GM12801 (cell line): ENCODE measurements around the gene PTPN22.

Experiments
- TF ChIP-seq, protein P1 (sequence below): IDR thresholded peaks from one replicate; pipeline ENCODE4 v1.5.1; 2011; ENCODE audit warnings: control low read depth; ENCODE audit not compliant: insufficient read length; ENCODE audit errors: extremely low read depth

The PTPN22 gene

DNA sequence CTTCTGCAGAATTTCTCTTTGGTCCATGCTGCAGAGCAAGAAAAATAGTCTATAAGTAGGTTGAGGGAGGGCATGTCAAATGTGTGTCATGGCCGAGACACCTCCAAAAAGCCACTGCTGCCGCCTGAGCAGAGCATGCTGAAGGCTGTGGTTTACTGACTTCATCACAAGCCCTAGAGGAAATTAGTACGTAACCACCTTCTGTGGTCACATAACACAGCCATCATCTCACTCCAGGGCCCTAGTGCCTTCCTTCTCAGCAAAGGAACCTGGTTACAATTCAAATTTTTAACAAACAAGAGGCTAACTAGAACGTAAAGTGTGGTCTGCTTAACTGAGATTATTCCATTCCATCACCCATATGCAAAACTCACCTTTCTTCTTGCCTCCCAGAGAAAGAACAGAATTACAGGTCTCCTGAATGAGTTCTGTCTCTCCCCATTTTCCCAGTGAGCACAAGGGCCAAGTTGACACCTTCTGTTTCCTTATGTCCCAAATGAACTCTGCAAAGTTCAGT lies at the start of gene PTPN22:
PTPN22 (minus strand) TSS at position 116 of the 517 bp plus-strand sequence.
- TF ChIP-seq, protein P1, sequence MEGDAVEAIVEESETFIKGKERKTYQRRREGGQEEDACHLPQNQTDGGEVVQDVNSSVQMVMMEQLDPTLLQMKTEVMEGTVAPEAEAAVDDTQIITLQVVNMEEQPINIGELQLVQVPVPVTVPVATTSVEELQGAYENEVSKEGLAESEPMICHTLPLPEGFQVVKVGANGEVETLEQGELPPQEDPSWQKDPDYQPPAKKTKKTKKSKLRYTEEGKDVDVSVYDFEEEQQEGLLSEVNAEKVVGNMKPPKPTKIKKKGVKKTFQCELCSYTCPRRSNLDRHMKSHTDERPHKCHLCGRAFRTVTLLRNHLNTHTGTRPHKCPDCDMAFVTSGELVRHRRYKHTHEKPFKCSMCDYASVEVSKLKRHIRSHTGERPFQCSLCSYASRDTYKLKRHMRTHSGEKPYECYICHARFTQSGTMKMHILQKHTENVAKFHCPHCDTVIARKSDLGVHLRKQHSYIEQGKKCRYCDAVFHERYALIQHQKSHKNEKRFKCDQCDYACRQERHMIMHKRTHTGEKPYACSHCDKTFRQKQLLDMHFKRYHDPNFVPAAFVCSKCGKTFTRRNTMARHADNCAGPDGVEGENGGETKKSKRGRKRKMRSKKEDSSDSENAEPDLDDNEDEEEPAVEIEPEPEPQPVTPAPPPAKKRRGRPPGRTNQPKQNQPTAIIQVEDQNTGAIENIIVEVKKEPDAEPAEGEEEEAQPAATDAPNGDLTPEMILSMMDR = no peak

DNA sequence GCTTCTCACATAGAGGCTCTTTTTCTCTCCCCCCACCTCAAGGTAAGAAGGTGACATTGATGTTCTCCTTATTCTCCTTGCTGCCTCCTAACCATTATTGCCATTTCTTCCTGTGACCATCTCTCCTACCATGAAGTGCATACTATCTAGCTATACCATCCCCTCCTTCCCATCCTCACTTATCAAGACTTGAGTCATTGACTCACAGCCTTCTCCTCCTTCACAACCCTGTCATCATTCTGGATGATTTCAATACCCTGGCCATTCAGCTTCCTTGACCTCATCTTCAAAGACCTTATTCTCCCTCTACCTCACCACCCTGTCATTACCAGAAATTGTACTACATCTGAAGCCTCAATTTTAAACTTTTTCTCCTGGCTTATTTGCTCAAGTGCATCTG lies 46.7 kb upstream of the PTPN22 start:
- TF ChIP-seq, protein P1 = no peak

DNA sequence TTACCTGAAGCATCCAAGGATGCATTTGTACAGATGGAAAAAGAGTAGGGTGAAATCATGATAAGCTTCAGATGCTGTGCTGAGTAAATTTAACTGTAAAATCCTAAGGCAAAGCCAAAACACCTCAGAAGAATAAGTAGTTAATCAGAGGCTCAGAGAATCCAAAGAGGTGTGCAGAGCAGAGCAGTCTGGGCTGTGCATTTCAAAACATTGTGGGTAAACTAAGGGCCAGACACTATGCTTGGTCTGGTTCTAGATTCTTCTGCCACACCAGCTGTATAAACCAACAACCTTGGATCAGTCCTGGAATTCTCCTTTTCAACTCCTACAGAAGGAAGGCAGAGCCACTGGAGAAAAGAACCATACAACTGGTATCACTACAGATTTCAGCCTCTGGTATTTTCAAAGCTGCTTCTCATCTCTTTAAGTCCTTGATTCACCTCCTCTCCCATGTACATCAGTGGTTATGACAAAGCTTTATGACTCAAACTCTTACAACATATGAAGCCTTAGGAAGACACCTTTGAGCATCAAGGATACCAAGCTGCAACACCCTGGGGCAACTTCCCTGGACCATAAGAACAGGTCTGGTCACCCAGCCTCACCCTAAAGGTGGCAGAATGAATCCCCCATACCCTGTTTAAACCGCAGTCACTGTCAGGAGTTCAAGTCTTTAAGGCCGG lies 46.0 kb upstream of the PTPN22 start:
- TF ChIP-seq, protein P1 = no peak

DNA sequence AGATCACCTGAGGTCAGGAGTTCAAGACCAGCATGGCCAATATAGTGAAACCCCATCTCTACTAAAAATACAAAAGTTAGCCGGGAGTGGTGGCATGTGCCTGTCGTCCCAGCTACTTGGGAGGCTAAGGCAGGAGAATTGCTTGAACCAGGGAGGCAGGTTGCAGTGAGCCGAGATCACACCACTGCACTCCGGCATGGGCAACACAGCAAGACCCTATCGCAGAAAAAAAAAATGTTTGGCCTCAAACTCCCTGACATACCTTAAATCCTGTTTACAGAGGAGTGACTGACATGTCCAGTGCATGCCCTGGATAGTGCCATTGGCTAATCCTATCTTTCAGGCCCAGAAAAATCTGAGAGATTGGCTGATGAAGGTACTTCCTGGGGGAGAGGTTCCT lies 45.5 kb upstream of the PTPN22 start:
- TF ChIP-seq, protein P1 = no peak

DNA sequence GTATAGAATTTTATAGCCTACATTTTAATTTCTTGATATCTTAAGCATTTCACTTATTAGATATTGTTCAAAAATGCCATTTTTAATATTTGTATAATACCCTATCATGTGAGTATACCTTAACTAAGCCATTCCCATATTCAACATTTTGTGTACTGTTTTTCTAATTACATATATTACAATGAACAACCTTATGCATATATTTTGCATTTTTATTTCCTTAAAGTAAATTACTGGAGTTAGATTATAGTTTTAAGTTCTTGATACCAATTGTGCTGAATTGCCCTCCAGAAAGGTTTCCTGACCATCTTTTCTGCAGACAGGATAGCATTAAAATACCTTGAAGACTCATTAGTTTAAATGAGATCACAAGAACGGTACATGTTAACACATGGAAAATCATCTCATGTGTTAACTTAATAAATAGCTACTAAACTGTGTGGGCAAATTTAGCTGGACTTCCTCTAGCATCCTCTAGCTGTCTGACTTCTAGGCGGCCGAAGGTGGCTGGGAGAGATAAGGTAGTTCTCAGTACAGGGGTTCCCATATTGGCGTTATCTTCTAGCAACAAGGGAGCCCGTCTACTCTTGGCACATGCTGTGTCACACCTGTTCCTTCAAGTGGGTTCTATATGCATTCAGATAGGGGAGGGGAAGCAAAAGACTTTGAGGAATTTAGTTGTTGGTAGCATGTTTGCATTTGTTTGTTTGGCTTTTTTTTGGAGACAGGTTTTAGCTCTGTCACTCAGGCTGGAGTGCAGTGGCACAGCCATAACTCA lies 42.6 kb upstream of the PTPN22 start:
- TF ChIP-seq, protein P1 = no peak

DNA sequence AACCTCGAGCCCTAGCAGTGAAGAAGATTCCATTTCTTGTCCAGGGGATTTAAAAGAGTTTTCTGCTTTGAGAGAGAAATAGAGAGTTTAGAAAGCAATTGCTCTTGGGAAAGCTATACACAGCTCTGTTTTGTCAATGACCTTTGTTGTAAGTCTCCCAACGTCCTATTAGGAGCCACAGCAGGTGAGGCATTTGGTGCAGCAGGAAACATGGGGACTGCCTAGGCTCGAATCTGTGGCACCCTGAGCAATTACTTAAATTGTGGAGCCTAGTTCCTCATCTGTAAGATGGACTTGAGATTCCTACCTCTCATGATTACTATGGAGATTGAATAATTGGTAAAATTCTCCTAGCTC lies 41.8 kb upstream of the PTPN22 start:
- TF ChIP-seq, protein P1 = no peak

DNA sequence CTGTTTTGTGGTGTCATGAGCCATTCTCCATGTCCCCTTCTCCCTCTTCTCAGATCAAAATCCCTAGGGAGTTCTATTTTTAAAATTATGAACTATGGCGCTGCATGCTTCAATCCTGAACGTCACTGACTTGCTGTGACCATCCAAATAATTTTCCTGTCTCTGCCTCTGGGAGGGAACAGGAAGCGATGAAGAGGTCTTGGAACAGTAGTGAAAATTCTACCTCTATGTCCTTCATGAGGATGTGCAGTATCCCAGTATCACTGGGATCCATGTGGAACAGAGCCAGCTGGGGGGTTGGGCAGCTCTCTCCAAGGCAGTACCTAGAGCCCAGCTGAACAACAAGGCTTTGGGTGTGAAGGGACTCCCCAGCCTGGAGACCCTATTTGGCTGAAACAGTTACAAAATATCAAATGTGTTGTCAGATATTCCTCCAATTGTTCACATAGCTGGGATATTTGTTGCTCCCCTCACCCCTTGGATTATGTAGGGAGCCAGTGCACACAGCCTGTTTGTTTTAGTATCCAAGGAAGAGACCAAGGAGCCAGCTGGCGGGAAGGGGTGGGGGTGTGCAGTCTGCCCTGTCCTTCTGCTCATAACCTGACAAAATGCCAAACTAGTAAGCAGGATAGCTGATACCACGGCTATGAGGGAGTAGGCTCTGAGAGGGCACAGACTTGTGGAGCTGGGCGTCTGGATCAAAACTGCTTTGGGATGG lies 41.2 kb upstream of the PTPN22 start:
- TF ChIP-seq, protein P1 = no peak
